Lower leg skin (tissue), 4 donors: Measurements from ENCODE around the gene DAGLB. TPM values are rescaled to one million over a fixed set of nuclear protein-coding genes. Genes with fewer than 3 reads are reported as not detected.

Experiments
- DNase-seq, 2 donors: peaks; one replicate each; pipeline ENCODE4 v3.0.0-alpha.2; 2019; ENCODE audit warnings: low spot score in 2 of 2
- H3K4me3 ChIP-seq: fragments of 200-600 bp; sonication (generic); 2 replicates; pipeline ENCODE4 v1.5.1; 2017; ENCODE audit warnings: mild to moderate bottlenecking, low read depth; ENCODE audit not compliant: poor library complexity, severe bottlenecking
- CTCF ChIP-seq, 3 donors: fragments of 450-650 bp; IDR thresholded peaks; one replicate each; pipeline ENCODE4 v1.5.1; 2016; ENCODE audit warnings: antibody characterized with exemption in 3 of 3, mild to moderate bottlenecking in 3 of 3, moderate library complexity in 2 of 3
- POLR2A ChIP-seq, 2 donors: fragments of 450-650 bp; IDR thresholded peaks; one replicate each; pipeline ENCODE4 v1.6.1; 2016 to 2017; ENCODE audit warnings: antibody characterized with exemption in 2 of 2, mild to moderate bottlenecking in 1 of 2, moderate library complexity in 1 of 2
- WGBS, 2 donors: methylation state at CpG; one replicate each; pipeline ENCODE4 v1.1.5; 2018; 5-methylcytosine and 5-hydroxymethylcytosine counted together
- intact Hi-C: fragments of 100-400 bp; cut with DNase I; formaldehyde crosslinking; loops from one replicate; pipeline ENCODE4 v1.15.0; 2023; ENCODE audit warnings: low total_unique reads
- total RNA-seq, 4 donors: library from RNA; depleted of rRNA; stranded (reverse); fragments of >200 nt; gene quantifications; one replicate each; pipeline ENCODE4 v1.1.0, GENCODE V29; 2016

Gene DAGLB
- total RNA-seq, 4 donors from 2014 or later = 26.1 to 35.9 (median 27.5) TPM

GRCh38 chr7:6387734-6388294 lies 59.9 kb downstream of the DAGLB start:
- no peak overlapping the region for H3K4me3 ChIP-seq
- no peak for DNase-seq
- 43 to 48% methylated on average over 7 of the region's 7 CpGs for WGBS, 2 donors
- TF ChIP-seq CTCF (IDR thresholded peaks at IDR 0.05) (no peak), POLR2A (IDR thresholded peaks at IDR 0.05) (no peak)
- intact Hi-C loops = no loop called here

GRCh38 chr7:6386779-6387178 lies 61.0 kb downstream of the DAGLB start:
- no peak overlapping the region for H3K4me3 ChIP-seq
- no peak for TF ChIP-seq POLR2A (IDR thresholded peaks at IDR 0.05)
- no peak for TF ChIP-seq CTCF (IDR thresholded peaks at IDR 0.05)
- WGBS, 2 donors = 84 to 89% methylated on average over 3 of the region's 3 CpGs
- intact Hi-C loops = no loop called here
- no peak for DNase-seq

- 53 to 60% methylated on average over 4 of the region's 4 CpGs for WGBS, 2 donors
- intact Hi-C loops = no loop called here
Observed at GRCh38 chr7:6385909-6386560, 61.7 kb downstream of the DAGLB start.

GRCh38 chr7:6385110-6385781 lies 62.5 kb downstream of the DAGLB start:
- DNase-seq = no peak
- intact Hi-C loops = no loop called here
- no peak overlapping the region for H3K4me3 ChIP-seq
- WGBS, 2 donors = 24 to 26% methylated on average over 5 of the region's 5 CpGs
- TF ChIP-seq CTCF (IDR thresholded peaks at IDR 0.05) = no peak
- TF ChIP-seq POLR2A (IDR thresholded peaks at IDR 0.05) = no peak

More at GRCh38 chr7:6385909-6386560, 61.7 kb downstream of the DAGLB start:
- DNase-seq = no peak
- TF ChIP-seq POLR2A (IDR thresholded peaks at IDR 0.05) (no peak), CTCF (IDR thresholded peaks at IDR 0.05) (no peak)
- H3K4me3 ChIP-seq = no peak overlapping the region

- no peak overlapping the region for H3K4me3 ChIP-seq
- TF ChIP-seq POLR2A (IDR thresholded peaks at IDR 0.05) = no peak
- TF ChIP-seq CTCF (IDR thresholded peaks at IDR 0.05) = no peak
- intact Hi-C loops = no loop called here
- 59 to 62% methylated on average over 4 of the region's 4 CpGs for WGBS, 2 donors
- no peak for DNase-seq
Observed at GRCh38 chr7:6384327-6384726, 63.4 kb downstream of the DAGLB start.
